ENCODE results near the gene ST3GAL4.

DNA sequence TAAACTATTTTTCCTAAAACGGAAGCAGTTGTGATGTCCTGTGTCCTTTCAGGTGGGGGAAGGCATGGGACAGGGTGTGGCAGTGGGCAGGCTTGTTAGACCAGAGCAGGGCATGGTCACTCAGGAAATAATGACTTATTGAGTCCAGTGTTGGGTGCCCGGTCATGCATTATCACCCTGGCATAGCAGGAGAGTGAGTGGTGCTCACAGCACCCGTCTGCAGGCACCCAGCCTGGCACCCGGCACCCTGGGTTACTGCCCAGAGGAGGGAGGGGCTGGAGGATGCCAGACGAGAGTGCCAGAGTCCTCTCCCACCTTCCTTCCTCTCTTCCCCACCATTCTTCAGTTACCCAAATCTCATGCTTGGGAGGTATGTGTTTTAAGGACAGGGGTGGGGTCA is 59.1 kb downstream of the ST3GAL4 start:
- no peak for TF ChIP-seq SIN3A (IDR thresholded peaks at IDR 0.05; ENCODE audit: borderline replicate concordance, insufficient read depth, low read length)
- no peak for TF ChIP-seq TAF1 (IDR thresholded peaks at IDR 0.05; ENCODE audit: borderline replicate concordance, insufficient read depth, low read length)
- TF ChIP-seq POLR2AphosphoS5 (IDR thresholded peaks at IDR 0.05; ENCODE audit: low read depth, low read length) = no peak
- TF ChIP-seq, protein P1, sequence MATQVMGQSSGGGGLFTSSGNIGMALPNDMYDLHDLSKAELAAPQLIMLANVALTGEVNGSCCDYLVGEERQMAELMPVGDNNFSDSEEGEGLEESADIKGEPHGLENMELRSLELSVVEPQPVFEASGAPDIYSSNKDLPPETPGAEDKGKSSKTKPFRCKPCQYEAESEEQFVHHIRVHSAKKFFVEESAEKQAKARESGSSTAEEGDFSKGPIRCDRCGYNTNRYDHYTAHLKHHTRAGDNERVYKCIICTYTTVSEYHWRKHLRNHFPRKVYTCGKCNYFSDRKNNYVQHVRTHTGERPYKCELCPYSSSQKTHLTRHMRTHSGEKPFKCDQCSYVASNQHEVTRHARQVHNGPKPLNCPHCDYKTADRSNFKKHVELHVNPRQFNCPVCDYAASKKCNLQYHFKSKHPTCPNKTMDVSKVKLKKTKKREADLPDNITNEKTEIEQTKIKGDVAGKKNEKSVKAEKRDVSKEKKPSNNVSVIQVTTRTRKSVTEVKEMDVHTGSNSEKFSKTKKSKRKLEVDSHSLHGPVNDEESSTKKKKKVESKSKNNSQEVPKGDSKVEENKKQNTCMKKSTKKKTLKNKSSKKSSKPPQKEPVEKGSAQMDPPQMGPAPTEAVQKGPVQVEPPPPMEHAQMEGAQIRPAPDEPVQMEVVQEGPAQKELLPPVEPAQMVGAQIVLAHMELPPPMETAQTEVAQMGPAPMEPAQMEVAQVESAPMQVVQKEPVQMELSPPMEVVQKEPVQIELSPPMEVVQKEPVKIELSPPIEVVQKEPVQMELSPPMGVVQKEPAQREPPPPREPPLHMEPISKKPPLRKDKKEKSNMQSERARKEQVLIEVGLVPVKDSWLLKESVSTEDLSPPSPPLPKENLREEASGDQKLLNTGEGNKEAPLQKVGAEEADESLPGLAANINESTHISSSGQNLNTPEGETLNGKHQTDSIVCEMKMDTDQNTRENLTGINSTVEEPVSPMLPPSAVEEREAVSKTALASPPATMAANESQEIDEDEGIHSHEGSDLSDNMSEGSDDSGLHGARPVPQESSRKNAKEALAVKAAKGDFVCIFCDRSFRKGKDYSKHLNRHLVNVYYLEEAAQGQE (IDR thresholded peaks at IDR 0.05; ENCODE audit: insufficient read depth in 1 of 2, low read depth in 2 of 2, low read length in 2 of 2) = no peak

All from PFSK-1 (cell line).